Thoracic aorta (tissue), 2 donors: ENCODE data around the gene LRRTM4. TPM values are rescaled to one million over a fixed set of nuclear protein-coding genes. Genes with fewer than 3 reads are reported as not detected.

ENCODE experiments used
- ATAC-seq: fragments of 150-250 bp; one replicate; pipeline ENCODE4 v1.8.0; 2017; ENCODE audit warnings: low read depth; ENCODE audit not compliant: insufficient number of reproducible peaks, low FRiP score
- DNase-seq: peaks from one replicate; pipeline ENCODE4 v3.0.0-alpha.2; 2020; ENCODE audit warnings: low spot score
- H3K27ac ChIP-seq, 2 donors: fragments of 200-600 bp; sonication (generic); 1 replicate in 1 of 2; 2 replicates in 1 of 2; pipeline ENCODE4 v1.5.1; 2016; ENCODE audit warnings: mild to moderate bottlenecking in 2 of 2, moderate library complexity in 2 of 2
- H3K27me3 ChIP-seq: fragments of 200-600 bp; sonication (generic); replicated peaks from 2 replicates; pipeline ENCODE4 v1.6.0; 2016; ENCODE audit warnings: mild to moderate bottlenecking; ENCODE audit not compliant: insufficient read depth
- H3K36me3 ChIP-seq: fragments of 200-600 bp; sonication (generic); one replicate; pipeline ENCODE4 v1.5.1; 2016
- H3K4me1 ChIP-seq, 2 donors: fragments of 200-600 bp; sonication (generic); 1 replicate in 1 of 2; 2 replicates in 1 of 2; pipeline versions ENCODE4 v1.5.1 to v1.6.0; 2016; ENCODE audit warnings: low read depth in 2 of 2, mild to moderate bottlenecking in 1 of 2; ENCODE audit not compliant: control insufficient read depth in 1 of 2
- H3K4me3 ChIP-seq: fragments of 200-600 bp; sonication (generic); 2 replicates; pipeline ENCODE4 v1.5.1; 2016; ENCODE audit warnings: mild to moderate bottlenecking
- H3K9me3 ChIP-seq: fragments of 200-600 bp; sonication (generic); 2 replicates; pipeline ENCODE4 v1.5.1; 2016
- CTCF ChIP-seq: fragments of 200-600 bp; sonication (generic); IDR thresholded peaks from one replicate; pipeline ENCODE4 v1.5.1; 2019; ENCODE audit warnings: antibody characterized with exemption
- total RNA-seq, 2 donors: library from RNA; depleted of rRNA; stranded (reverse); fragments of >200 nt; gene quantifications; one replicate each; pipeline versions ENCODE4 v1.1.0 to v1.2.3, GENCODE V29; 2016

Gene LRRTM4
- total RNA-seq, 2 donors from 2014 or later = not detected

- ATAC-seq (no peak), DNase-seq (no peak)
- Histone ChIP-seq H3K27ac (no peak overlapping the region), H3K27me3 (no peaks in the 10 kb centered on the region), H3K9me3 (no peaks in the 10 kb centered on the region), H3K4me1 (no peaks in the 10 kb centered on the region), H3K4me3 (no peak overlapping the region), H3K36me3 (no peaks in the 10 kb centered on the region)
- TF ChIP-seq CTCF = no peak
Observed at GRCh38 chr2:77161009-77161408, 361.2 kb downstream of the LRRTM4 start.

GRCh38 chr2:77156599-77156998 is 365.6 kb downstream of the LRRTM4 start:
- Histone ChIP-seq H3K36me3 (no peaks in the 10 kb centered on the region), H3K4me3 (no peak overlapping the region), H3K27ac (no peak overlapping the region), H3K27me3 (no peaks in the 10 kb centered on the region), H3K4me1 (no peaks in the 10 kb centered on the region), H3K9me3 (no peaks in the 10 kb centered on the region)
- TF ChIP-seq CTCF = no peak
- ATAC-seq (no peak), DNase-seq (no peak)

- Histone ChIP-seq H3K4me3 (no peak overlapping the region), H3K9me3 (no peaks in the 10 kb centered on the region), H3K27me3 (no peaks in the 10 kb centered on the region), H3K4me1 (no peaks in the 10 kb centered on the region), H3K36me3 (no peaks in the 10 kb centered on the region), H3K27ac (no peak overlapping the region)
- no peak for TF ChIP-seq CTCF
- DNase-seq (no peak), ATAC-seq (no peak)
Observed at GRCh38 chr2:77155511-77155910, 366.7 kb downstream of the LRRTM4 start.

GRCh38 chr2:77149565-77149964 is 372.6 kb downstream of the LRRTM4 start:
- ATAC-seq (no peak), DNase-seq (no peak)
- TF ChIP-seq CTCF = no peak
- no peaks in the 10 kb centered on the region for H3K36me3 ChIP-seq
- H3K9me3 ChIP-seq = no peaks in the 10 kb centered on the region
- H3K27ac ChIP-seq = no peak overlapping the region
- H3K4me1 ChIP-seq = no peaks in the 10 kb centered on the region
- H3K27me3 ChIP-seq = no peaks in the 10 kb centered on the region
- no peak overlapping the region for H3K4me3 ChIP-seq

GRCh38 chr2:77147153-77147552 is 375.0 kb downstream of the LRRTM4 start:
- Histone ChIP-seq H3K36me3 (no peaks in the 10 kb centered on the region), H3K9me3 (no peaks in the 10 kb centered on the region), H3K27ac (no peak overlapping the region), H3K27me3 (no peaks in the 10 kb centered on the region), H3K4me1 (no peaks in the 10 kb centered on the region), H3K4me3 (no peak overlapping the region)
- no peak for TF ChIP-seq CTCF
- no peak for ATAC-seq
- no peak for DNase-seq
